IMR-90 (cell line): ENCODE results near the gene DIAPH2.
A peak's percentile ranks its signal among the peaks of the same experiment; 100 is the strongest.

ENCODE experiments used
- CEBPB ChIP-seq: IDR thresholded peaks from 2 replicates; pipeline ENCODE4 v1.6.1; 2012; ENCODE audit warnings: low read depth, low read length, improper control_type of control experiment
- TF ChIP-seq, protein P1 (sequence below): conservative IDR thresholded peaks from 2 replicates; pipeline ENCODE4 v1.5.1; 2012; ENCODE audit warnings: mild to moderate bottlenecking, low read depth, low read length, improper control_type of control experiment

DNA sequence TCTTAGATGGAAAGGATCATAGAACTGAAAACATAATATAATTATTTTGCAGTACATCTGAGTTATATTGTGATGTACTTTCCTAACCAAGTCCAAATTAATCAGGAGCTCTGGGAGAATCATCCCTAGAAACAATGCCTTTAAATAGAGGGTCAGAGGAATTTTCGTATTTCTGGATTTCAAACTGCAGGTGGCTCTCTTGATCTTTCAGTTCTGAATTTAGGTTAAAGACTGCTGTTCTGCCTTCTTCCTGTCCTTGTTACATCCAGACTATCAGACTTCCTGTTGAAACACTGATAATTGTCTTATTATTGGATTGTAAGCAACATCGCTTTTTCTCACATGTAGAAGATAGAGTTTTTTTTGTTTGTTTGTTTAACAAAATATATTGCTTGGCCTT is 341.8 kb downstream of the DIAPH2 start:
- no peak for TF ChIP-seq CEBPB
- TF ChIP-seq, protein P1, sequence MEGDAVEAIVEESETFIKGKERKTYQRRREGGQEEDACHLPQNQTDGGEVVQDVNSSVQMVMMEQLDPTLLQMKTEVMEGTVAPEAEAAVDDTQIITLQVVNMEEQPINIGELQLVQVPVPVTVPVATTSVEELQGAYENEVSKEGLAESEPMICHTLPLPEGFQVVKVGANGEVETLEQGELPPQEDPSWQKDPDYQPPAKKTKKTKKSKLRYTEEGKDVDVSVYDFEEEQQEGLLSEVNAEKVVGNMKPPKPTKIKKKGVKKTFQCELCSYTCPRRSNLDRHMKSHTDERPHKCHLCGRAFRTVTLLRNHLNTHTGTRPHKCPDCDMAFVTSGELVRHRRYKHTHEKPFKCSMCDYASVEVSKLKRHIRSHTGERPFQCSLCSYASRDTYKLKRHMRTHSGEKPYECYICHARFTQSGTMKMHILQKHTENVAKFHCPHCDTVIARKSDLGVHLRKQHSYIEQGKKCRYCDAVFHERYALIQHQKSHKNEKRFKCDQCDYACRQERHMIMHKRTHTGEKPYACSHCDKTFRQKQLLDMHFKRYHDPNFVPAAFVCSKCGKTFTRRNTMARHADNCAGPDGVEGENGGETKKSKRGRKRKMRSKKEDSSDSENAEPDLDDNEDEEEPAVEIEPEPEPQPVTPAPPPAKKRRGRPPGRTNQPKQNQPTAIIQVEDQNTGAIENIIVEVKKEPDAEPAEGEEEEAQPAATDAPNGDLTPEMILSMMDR = peak; percentile 21; the same call in 1 of the 2 replicates
